IPS-NIHi7 (cell line): ENCODE data around the gene CIDEB.

ENCODE experiments used
- DNase-seq: peaks from one replicate; pipeline ENCODE4 v3.0.0; 2012; ENCODE audit warnings: mixed read lengths; ENCODE audit errors: extremely low spot score

CIDEB gene

GRCh38 chr14:24270537-24271133 lies 37.1 kb downstream of the CIDEB start:
- DNase-seq: no peak

GRCh38 chr14:24269910-24270536 lies 37.8 kb downstream of the CIDEB start:
- no peak for DNase-seq

DNA sequence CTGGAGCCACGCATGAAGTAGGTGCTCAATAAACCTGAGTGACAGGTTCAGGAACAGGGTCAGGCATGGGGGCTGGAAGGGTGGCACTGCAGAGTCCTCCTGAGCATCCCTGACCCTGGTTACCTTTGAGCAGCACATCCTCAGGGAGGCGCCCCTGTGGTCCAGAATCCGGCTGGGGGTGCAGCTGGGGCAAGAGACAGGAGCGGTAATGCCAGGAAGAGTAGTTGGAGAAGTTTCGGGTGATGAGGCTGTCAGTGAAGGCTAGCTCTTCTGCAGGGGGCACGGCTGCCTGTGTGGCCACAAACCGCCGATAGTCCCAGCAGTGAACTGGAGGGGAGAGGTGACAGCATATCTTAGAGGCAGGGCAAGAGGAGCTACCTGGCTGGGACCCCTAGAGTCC lies 38.4 kb downstream of the CIDEB start:
- DNase-seq: no peak

DNA sequence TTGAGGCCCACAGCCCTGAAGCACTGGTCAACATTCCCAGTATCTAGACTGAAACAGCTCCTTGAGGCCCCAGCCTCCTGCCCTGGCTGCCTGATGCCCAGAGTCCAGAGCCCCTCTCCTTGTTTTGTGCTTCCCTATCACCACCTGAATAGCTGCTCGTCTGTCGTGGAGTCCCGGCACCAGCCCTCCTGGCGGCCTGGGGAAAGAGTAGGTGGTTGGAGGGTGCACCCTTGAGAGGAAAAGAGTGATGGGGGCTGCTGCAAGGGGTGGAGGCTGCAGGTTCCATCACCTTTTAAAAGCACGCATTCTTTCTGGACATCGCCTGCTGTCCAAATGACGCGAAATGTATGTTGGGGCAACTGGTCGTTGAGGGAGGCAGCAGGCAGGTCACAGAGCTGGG lies 39.6 kb downstream of the CIDEB start:
- no peak for DNase-seq

DNA sequence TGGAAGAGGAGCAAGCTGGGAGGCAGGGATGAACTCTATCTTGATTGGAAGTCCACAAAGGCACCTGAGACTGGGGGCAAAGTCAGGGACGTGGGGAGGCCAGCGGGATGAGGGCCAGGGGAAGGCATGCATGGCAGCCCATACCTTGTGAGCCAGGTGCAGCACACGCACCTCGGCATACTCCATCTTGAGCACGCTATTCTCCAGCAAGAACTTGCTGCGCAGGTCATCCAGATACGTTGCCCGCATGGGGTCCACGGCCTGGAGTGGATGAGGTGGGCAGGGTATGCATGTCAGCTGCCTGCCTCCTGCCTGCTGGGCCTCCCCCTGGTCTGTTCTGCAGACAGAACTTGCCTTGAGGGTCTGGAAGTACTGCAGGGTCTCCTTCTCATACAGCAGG lies 40.3 kb downstream of the CIDEB start:
- no peak for DNase-seq

- DNase-seq: no peak
Measured at GRCh38 chr14:24266344-24267244, 41.2 kb downstream of the CIDEB start.

DNA sequence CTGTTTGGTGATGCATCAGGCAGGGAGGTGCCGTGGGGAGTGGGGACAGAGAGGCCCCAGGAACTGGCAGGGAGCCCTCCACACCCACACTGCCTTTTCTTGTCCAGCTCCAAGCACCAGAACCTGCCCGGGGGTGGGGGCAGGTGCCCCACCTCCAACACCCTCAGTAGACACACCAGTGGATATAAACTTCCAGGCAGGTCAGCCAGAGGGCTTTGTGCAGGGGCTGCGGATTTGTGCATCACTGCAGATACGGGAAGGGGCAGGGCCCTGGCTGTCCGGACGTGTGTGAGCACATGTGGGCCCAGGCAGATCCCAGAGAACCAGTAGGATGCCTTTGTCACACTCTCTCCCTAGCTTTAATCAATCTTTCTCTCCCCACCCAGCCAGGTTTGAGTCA lies 43.5 kb downstream of the CIDEB start:
- DNase-seq: no peak

GRCh38 chr14:24263848-24264247 lies 43.9 kb downstream of the CIDEB start:
- no peak for DNase-seq

GRCh38 chr14:24262821-24263733 lies 44.7 kb downstream of the CIDEB start, which contains the start of gene TGM1:
TSS of gene TGM1 (minus strand) at chr14:24263177. CDS start at chr14:24262352, 825 bp downstream.
- peak; percentile 46 for DNase-seq

GRCh38 chr14:24261969-24262327 lies 45.8 kb downstream of the CIDEB start:
- no peak for DNase-seq

- no peak for DNase-seq
Measured at GRCh38 chr14:24261256-24261968, 46.4 kb downstream of the CIDEB start.

DNA sequence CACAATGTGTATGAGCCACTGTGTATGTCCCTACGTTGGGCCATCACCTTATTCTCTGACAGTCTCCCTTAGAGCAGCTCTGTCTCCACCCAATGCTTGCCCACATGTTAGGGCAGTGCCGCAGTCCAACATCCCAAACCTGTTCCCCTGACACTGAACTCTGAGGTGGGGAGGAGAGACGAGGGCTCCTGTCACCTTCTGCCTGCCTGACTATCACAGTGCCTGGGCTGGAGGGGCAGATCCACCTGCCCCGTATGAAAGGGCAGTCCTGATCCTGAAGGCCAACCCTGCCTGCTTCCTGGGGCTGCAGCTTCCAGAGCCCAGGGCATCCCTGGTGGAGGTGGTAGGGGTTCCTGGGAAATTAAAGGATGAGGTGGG lies 47.0 kb downstream of the CIDEB start:
- DNase-seq: no peak

- DNase-seq: no peak
Measured at GRCh38 chr14:24260026-24260779, 47.6 kb downstream of the CIDEB start.

- no peak for DNase-seq
Measured at GRCh38 chr14:24259282-24260025, 48.3 kb downstream of the CIDEB start.

DNA sequence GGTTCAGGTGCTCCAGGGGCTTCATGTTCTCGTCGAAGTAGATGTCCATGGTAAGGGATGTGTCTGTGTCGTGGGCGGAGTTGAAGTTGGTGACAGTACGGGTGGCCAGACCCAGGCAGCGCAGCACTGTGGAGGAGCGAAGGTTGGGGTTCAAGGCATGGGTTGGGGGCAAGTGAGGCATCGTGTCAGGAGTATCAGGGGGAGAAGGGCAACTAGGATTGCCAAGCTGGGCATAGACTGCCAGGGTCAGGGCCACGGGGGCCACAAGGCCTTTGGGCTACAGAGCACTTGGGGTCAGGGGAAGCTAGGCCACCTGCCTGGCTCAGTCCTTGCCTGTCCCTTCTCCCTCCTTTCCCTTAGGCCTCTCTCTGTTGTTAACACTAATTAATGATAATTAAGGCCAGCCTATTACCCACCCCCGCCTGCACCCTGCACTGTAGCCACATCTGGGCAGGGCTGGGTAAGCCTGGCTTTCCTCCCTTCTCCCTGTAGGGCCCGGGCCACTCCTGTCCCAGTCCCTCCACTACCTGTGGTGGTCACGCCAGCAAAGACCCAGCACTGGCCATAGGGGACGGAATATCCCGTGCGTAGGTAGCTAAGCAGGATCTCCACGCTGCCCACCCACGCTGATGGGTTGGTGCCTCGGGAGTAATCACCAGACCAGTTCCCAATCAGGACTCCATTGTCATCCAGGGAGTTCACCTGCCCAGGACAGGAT lies 49.1 kb downstream of the CIDEB start:
- DNase-seq: no peak

DNA sequence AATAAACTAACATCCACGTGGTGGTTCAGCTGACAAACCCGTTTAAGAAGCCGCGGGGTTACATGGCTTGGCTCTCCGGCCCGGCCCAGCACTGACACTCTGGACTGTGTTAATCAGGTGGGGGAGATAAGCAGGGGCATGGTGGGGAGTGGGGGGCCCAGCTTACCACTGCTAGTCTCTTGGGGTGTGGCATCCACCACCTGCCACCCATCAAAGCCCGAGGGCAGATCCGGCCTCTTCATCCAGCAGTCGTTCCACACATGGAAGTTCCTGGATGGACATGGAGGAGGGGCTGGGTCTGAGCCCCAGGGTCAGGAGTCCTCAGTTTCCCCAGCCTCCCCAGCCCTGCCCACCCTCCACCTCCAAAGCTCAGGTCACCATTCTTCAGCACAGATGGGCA lies 49.7 kb downstream of the CIDEB start:
- DNase-seq: no peak

GRCh38 chr14:24256960-24257359 lies 50.8 kb downstream of the CIDEB start:
- DNase-seq: no peak

DNA sequence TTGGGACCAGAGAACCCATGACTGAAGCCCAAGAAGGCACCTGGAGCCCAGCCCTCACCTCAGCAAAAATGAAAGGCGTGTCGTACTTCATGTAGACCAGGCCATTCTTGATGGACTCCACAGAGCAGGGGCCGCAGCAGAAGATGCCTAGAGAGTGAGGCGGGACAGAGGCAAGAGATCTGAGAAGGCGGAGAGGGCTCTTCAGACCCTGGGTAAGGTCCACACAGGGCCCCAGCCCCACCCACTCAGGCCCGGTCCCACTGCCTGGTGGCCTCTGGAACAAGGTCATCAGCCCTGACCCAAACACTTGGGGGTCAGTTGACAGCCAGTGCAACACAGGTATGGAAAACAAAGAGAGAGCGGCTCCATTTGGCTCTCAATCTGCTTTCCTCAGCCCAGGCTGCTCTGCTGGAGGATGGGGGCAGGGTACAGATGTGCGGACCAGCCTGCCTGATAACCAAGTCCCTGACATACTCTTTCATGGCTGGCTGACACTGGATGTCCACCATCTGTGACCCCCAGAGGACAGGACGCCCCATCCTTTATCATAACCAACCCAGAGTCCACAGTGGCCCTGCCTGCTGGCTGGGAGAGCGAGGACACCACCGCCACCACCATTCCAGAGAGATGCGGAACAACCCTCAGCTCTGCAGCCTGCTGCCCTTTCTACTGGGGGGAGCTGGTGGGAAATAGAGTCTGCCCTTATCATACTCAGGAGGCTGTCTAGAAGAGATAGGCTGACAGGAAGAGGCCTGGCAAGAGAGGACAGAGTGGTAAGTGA lies 51.7 kb downstream of the CIDEB start:
- DNase-seq: no peak
